OCI-LY3 (cell line): ENCODE results near the gene IL1RL1.
"Not testable (repeated sequence)": the region's sequence is repeated elsewhere in the genome, so short reads cannot be mapped to it uniquely, and the experiment has no call there.

Source experiments
- EZH2phosphoT487 ChIP-seq: fragments of 200-600 bp; shearing (Covaris generic); IDR thresholded peaks from 2 replicates; pipeline ENCODE4 v1.6.1; 2018; ENCODE audit warnings: antibody characterized with exemption, mixed run types, low read depth
- TF ChIP-seq, protein P1 (sequence below): fragments of 200-600, 300-600 bp; sonication (generic); IDR thresholded peaks from 2 replicates; pipeline ENCODE4 v1.5.1; 2014; ENCODE audit warnings: antibody characterized with exemption, low read length, low read depth

DNA sequence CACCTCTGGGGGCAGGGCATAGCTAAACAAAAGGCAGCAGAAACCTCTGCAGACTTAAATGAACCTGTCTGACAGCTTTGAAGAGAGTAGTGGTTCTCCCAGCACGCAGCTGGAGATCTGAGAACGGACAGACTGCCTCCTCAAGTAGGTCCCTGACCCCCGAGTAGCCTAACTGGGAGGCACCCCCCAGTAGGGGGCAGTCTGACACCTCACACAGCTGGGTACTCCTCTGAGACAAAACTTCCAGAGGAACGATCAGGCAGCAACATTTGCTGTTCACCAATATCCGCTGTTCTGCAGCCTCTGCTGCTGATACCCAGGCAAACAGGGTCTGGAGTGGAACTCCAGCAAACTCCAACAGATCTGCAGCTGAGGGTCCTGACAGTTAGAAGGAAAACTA lies 13.6 kb downstream of the IL1RL1 start:
- TF ChIP-seq, protein P1, sequence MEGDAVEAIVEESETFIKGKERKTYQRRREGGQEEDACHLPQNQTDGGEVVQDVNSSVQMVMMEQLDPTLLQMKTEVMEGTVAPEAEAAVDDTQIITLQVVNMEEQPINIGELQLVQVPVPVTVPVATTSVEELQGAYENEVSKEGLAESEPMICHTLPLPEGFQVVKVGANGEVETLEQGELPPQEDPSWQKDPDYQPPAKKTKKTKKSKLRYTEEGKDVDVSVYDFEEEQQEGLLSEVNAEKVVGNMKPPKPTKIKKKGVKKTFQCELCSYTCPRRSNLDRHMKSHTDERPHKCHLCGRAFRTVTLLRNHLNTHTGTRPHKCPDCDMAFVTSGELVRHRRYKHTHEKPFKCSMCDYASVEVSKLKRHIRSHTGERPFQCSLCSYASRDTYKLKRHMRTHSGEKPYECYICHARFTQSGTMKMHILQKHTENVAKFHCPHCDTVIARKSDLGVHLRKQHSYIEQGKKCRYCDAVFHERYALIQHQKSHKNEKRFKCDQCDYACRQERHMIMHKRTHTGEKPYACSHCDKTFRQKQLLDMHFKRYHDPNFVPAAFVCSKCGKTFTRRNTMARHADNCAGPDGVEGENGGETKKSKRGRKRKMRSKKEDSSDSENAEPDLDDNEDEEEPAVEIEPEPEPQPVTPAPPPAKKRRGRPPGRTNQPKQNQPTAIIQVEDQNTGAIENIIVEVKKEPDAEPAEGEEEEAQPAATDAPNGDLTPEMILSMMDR = not testable (repeated sequence)
- TF ChIP-seq EZH2phosphoT487 = not testable (repeated sequence)
